Gastrocnemius medialis (tissue), 4 donors: ENCODE measurements around the gene SNTG2.

Experiments
- CTCF ChIP-seq, 5 experiments: fragments of 450-650 bp in 3 of 5; fragments of 200-600 bp in 2 of 5; sonication (generic) in 2 of 5; IDR thresholded peaks in 4 of 5; conservative IDR thresholded peaks in 1 of 5; 1 replicate in 4 of 5; 2 replicates in 1 of 5; pipeline ENCODE4 v1.5.1; 2016 to 2019; ENCODE audit warnings: antibody characterized with exemption in 5 of 5, mild to moderate bottlenecking in 3 of 5, moderate library complexity in 3 of 5
- POLR2A ChIP-seq, 2 donors: fragments of 450-650 bp; IDR thresholded peaks; one replicate each; pipeline ENCODE4 v1.6.1; 2017; ENCODE audit warnings: antibody characterized with exemption in 2 of 2, mild to moderate bottlenecking in 2 of 2, moderate library complexity in 2 of 2

- TF ChIP-seq POLR2A (IDR thresholded peaks at IDR 0.05), result no peak
- no peak for TF ChIP-seq CTCF (IDR thresholded peaks at IDR 0.05 in 4 of 5, conservative IDR thresholded peaks at IDR 0.05 in 1 of 5)
Measured at GRCh38 chr2:1153920-1154319, 203.3 kb downstream of the SNTG2 start.
